Inflammatory macrophage treated with lipopolysaccharide for 4 hours (primary cell): ENCODE results near the gene LRFN3.
A peak's percentile ranks its signal among the peaks of the same experiment; 100 is the strongest.
"Not testable (repeated sequence)": the region's sequence is repeated elsewhere in the genome, so short reads cannot be mapped to it uniquely, and the experiment has no call there.

Experiments
- DNase-seq: peaks from one replicate; pipeline ENCODE4 v3.0.0-alpha.2; 2020

Gene LRFN3

GRCh38 chr19:35978271-35978670 lies 42.1 kb downstream of the LRFN3 start:
- no peak for DNase-seq

- no peak for DNase-seq
These were observed 42.7 kb downstream of the LRFN3 start for GRCh38 chr19:35978832-35979365.

GRCh38 chr19:35980997-35981396 lies 44.8 kb downstream of the LRFN3 start:
- DNase-seq = not testable (repeated sequence)

- no peak for DNase-seq
These were observed 47.0 kb downstream of the LRFN3 start for GRCh38 chr19:35983177-35983576.

- no peak for DNase-seq
These were observed 49.9 kb downstream of the LRFN3 start for GRCh38 chr19:35986111-35986510.

GRCh38 chr19:35986664-35987570 lies 50.7 kb downstream of the LRFN3 start:
- peak; percentile 54 for DNase-seq

GRCh38 chr19:35987571-35987896 lies 51.4 kb downstream of the LRFN3 start:
- no peak for DNase-seq

GRCh38 chr19:35988824-35989223 lies 52.6 kb downstream of the LRFN3 start:
- DNase-seq = no peak

- DNase-seq = no peak
These were observed 54.0 kb downstream of the LRFN3 start for GRCh38 chr19:35990156-35990555.

GRCh38 chr19:35990771-35991730 lies 54.9 kb downstream of the LRFN3 start:
- DNase-seq = no peak

GRCh38 chr19:35991731-35992450 lies 55.7 kb downstream of the LRFN3 start:
- DNase-seq = no peak

GRCh38 chr19:35992907-35993765 lies 57.0 kb downstream of the LRFN3 start:
- peak; percentile 24 for DNase-seq

- no peak for DNase-seq
These were observed 57.9 kb downstream of the LRFN3 start for GRCh38 chr19:35993923-35994598.
